Measurements from ENCODE around the gene COL5A2. TPM values are rescaled to one million over a fixed set of nuclear protein-coding genes. Genes with fewer than 3 reads are reported as not detected.
A peak's percentile ranks its signal among the peaks of the same experiment; 100 is the strongest.

COL5A2 gene
- total and polyA plus RNA-seq, 12 donors, result 5.2 to 46.4 (median 14.5) TPM

GRCh38 chr2:189146553-189146952, 33.0 kb downstream of the COL5A2 start:
- no peaks in the 10 kb centered on the region for H3K36me3 ChIP-seq (replicated peaks in 1 of 2)
- DNase-seq, result no peak
- TF ChIP-seq POLR2A (IDR thresholded peaks at IDR 0.05) (no peak), CTCF (IDR thresholded peaks at IDR 0.05) (no peak)
- no peaks in the 10 kb centered on the region for H3K4me1 ChIP-seq (replicated peaks in 1 of 2)
- no peaks in the 10 kb centered on the region for H3K9me3 ChIP-seq (replicated peaks in 1 of 3)
- intact Hi-C loops (cut with DNase I), result loop anchor here in 1 of 2 donors (10.0 kb wide), 1 partner anchor 138 kb away; no protein-coding TSS in a partner anchor
- no peaks in the 10 kb centered on the region for H3K27me3 ChIP-seq
- 22 to 35% (median 27%) methylated on average over 2 of the region's 2 CpGs for WGBS, 4 donors
- no peak overlapping the region for H3K4me3 ChIP-seq
- H3K27ac ChIP-seq, result no peak overlapping the region

- no peaks in the 10 kb centered on the region for H3K9me3 ChIP-seq (replicated peaks in 1 of 3)
- no peak for DNase-seq
- no peak overlapping the region for H3K27ac ChIP-seq
- H3K4me1 ChIP-seq (replicated peaks in 1 of 2), result no peaks in the 10 kb centered on the region
- intact Hi-C loops (cut with DNase I), result loop anchor here in 1 of 2 donors (10.0 kb wide), 1 partner anchor 140 kb away; no protein-coding TSS in a partner anchor
- no peak for TF ChIP-seq CTCF (IDR thresholded peaks at IDR 0.05)
- TF ChIP-seq POLR2A (IDR thresholded peaks at IDR 0.05), result no peak
- 72 to 85% (median 82%) methylated on average over 3 of the region's 3 CpGs for WGBS, 4 donors
- no peaks in the 10 kb centered on the region for H3K27me3 ChIP-seq
- H3K36me3 ChIP-seq (replicated peaks in 1 of 2), result no peaks in the 10 kb centered on the region
- no peak overlapping the region for H3K4me3 ChIP-seq
These were observed 34.8 kb downstream of the COL5A2 start for GRCh38 chr2:189144700-189145211.

- no peak for DNase-seq
- Histone ChIP-seq H3K27ac (no peak overlapping the region), H3K9me3 (replicated peaks in 1 of 3) (no peaks in the 10 kb centered on the region), H3K36me3 (replicated peaks in 1 of 2) (no peaks in the 10 kb centered on the region), H3K4me3 (no peak overlapping the region), H3K4me1 (replicated peaks in 1 of 2) (no peaks in the 10 kb centered on the region), H3K27me3 (no peaks in the 10 kb centered on the region)
- intact Hi-C loops (cut with DNase I), result loop anchor here in 1 of 2 donors (10.0 kb wide), 1 partner anchor 141 kb away; no protein-coding TSS in a partner anchor
- WGBS, 4 donors, result 73 to 74% (median 73%) methylated on average over 2 of the region's 2 CpGs
- TF ChIP-seq CTCF (IDR thresholded peaks at IDR 0.05), result no peak
- no peak for TF ChIP-seq POLR2A (IDR thresholded peaks at IDR 0.05)
These were observed 35.6 kb downstream of the COL5A2 start for GRCh38 chr2:189143925-189144324.

GRCh38 chr2:189142893-189143759, 36.4 kb downstream of the COL5A2 start:
- no peak overlapping the region for H3K27ac ChIP-seq
- intact Hi-C loops (cut with DNase I), result loop anchor here in 1 of 2 donors (10.0 kb wide), 1 partner anchor 142 kb away; no protein-coding TSS in a partner anchor
- no peak overlapping the region for H3K4me3 ChIP-seq
- no peaks in the 10 kb centered on the region for H3K4me1 ChIP-seq (replicated peaks in 1 of 2)
- peak; percentile 24 to 65 (median 45) for DNase-seq
- 93 to 95% (median 94%) methylated on average over 4 of the region's 4 CpGs for WGBS, 4 donors
- no peaks in the 10 kb centered on the region for H3K36me3 ChIP-seq (replicated peaks in 1 of 2)
- H3K27me3 ChIP-seq, result no peaks in the 10 kb centered on the region
- TF ChIP-seq POLR2A (IDR thresholded peaks at IDR 0.05) (no peak), CTCF (IDR thresholded peaks at IDR 0.05) (peak; percentile 65 to 92 (median 69))
- no peaks in the 10 kb centered on the region for H3K9me3 ChIP-seq (replicated peaks in 1 of 3)

All from adrenal gland (tissue), 12 donors.